Heart left ventricle (tissue), 13 donors: ENCODE data around the gene DYNLT2.

Source experiments
- CTCF ChIP-seq, 12 donors: fragments of 200-600 bp; sonication (generic) in 4 of 12; IDR thresholded peaks; one replicate each; pipeline versions ENCODE4 v1.5.0 to v1.8.0; 2018 to 2022; ENCODE audit warnings: antibody characterized with exemption in 12 of 12, mild to moderate bottlenecking in 5 of 12
- POLR2A ChIP-seq, 2 donors: fragments of 450-650 bp; IDR thresholded peaks; one replicate each; pipeline ENCODE4 v1.6.1; 2017; ENCODE audit warnings: antibody characterized with exemption in 2 of 2, mild to moderate bottlenecking in 2 of 2, moderate library complexity in 2 of 2
- donor health status: ischemic (EF 13 %, LVEDD 7.1; RV severe dilation, severe dysfunction).
- donor health status: DM: no; HTN: yes; CAD: no.
- donor health status: DM: no; HTN: no; CAD: no.
- donor health status: ischemic (EF 25% LVEDD 6.9; RV normal size, moderate dysfunction).
- donor health status: ischemic (EF 25% LVEDD 5.7; RV mildly dilated, moderate dysfunction).
- donor health status: ischemic (EF 35%, LVEDD 5.7; RV mildly dilated, moderate dysfunction).
- donor health status: nonischemic (EF 11% LVEDD 7.7; RV severe dilation, severe dysfunction).
- donor health status: DM: yes; HTN: yes; CAD: no.
- donor health status: PGD.
- donor health status: ischemic (EF 29% LVEDD 5.4; RV normal size, mild dysfunction).
- donor health status: nonischemic (EF 23%, LVEDD 6.1; RV moderate dilation, normal function).

GRCh38 chr6:169710009-169710408 lies 41.4 kb downstream of the DYNLT2 start:
- TF ChIP-seq POLR2A (IDR thresholded peaks at IDR 0.05) (no peak), CTCF (IDR thresholded peaks at IDR 0.05) (no peak)
